Testis (tissue), 5 donors: ENCODE results near the gene PRSS27. TPM values are rescaled to one million over a fixed set of nuclear protein-coding genes. Genes with fewer than 3 reads are reported as not detected.

Experiments used
- DNase-seq: peaks from one replicate; pipeline ENCODE4 v3.0.0-alpha.2; 2019
- H3K27ac ChIP-seq, 2 donors: fragments of 200-600 bp; sonication (generic); one replicate each; pipeline ENCODE4 v1.5.1; 2019
- H3K27me3 ChIP-seq: fragments of 200-600 bp; sonication (generic); one replicate; pipeline ENCODE4 v1.5.1; 2019
- H3K36me3 ChIP-seq: fragments of 200-600 bp; sonication (generic); one replicate; pipeline ENCODE4 v1.5.1; 2017; ENCODE audit warnings: low read depth; ENCODE audit errors: missing control alignments
- H3K4me1 ChIP-seq: fragments of 200-600 bp; sonication (generic); one replicate; pipeline ENCODE4 v1.5.1; 2019
- H3K4me3 ChIP-seq, 2 donors: fragments of 200-600 bp; sonication (generic); one replicate each; pipeline ENCODE4 v1.5.1; 2017 to 2019
- H3K9me3 ChIP-seq: fragments of 200-600 bp; sonication (generic); one replicate; pipeline ENCODE4 v1.5.1; 2017
- CTCF ChIP-seq, 3 experiments: fragments of 450-650 bp in 2 of 3; fragments of 200-600 bp in 1 of 3; sonication (generic) in 1 of 3; IDR thresholded peaks; one replicate each; pipeline ENCODE4 v1.5.1; 2016 to 2019; ENCODE audit warnings: antibody characterized with exemption in 3 of 3, mild to moderate bottlenecking in 2 of 3, moderate library complexity in 1 of 3
- POLR2A ChIP-seq: fragments of 450-650 bp; IDR thresholded peaks from one replicate; pipeline ENCODE4 v1.6.1; 2017; ENCODE audit warnings: antibody characterized with exemption, mild to moderate bottlenecking, moderate library complexity
- WGBS, 2 donors: methylation state at CpG; one replicate each; pipeline ENCODE4 v1.1.5; 2018; 5-methylcytosine and 5-hydroxymethylcytosine counted together
- intact Hi-C: fragments of 100-400 bp; cut with DNase I; formaldehyde crosslinking; loops from one replicate; pipeline ENCODE4 v1.15.1; 2023; ENCODE audit warnings: low total_unique reads
- long read RNA-seq, 2 donors: transcript quantifications; one replicate each; lab custom pipeline, GENCODE V29; 2026
- polyA plus RNA-seq: library from polyadenylated mRNA; stranded (reverse); fragments of 350-450 nt; fragmentation: Illumina TruSeq; extraction: RNeasy Lipid Tissue Mini Kit (QIAGEN cat#74804); gene quantifications from one replicate; pipeline ENCODE4 v1.2.3, GENCODE V29; 2014; ENCODE audit warnings: low read depth, low replicate concordance; ENCODE audit not compliant: insufficient read depth
- total RNA-seq, 2 donors: library from RNA; depleted of rRNA; stranded (reverse); fragments of >200 nt; gene quantifications; one replicate each; pipeline ENCODE4 v1.2.3, GENCODE V29; 2016

The PRSS27 gene
- 1 to 10 TPM; 6.4 to 6.7 TPM for total RNA-seq
- polyA plus RNA-seq, result 4.3 TPM
- long read RNA-seq, donor 1, partial matches to known transcripts, result 0 of 1 reads
- long read RNA-seq, donor 1, other reads (novel, unspliced or antisense), result 0 of 1 reads
- long read RNA-seq, donor 2, result 0 reads

- no peaks in the 10 kb centered on the region for H3K9me3 ChIP-seq
- 58 to 62% methylated on average over 8 to 25 of the region's 26 CpGs for WGBS, 2 donors
- H3K4me1 ChIP-seq, result peaks cover 23% of the 10 kb centered on the region
- no peaks in the 10 kb centered on the region for H3K36me3 ChIP-seq
- peak within 1 kb of the TSS; percentile 58 to 84 for H3K27ac ChIP-seq
- intact Hi-C loops, result no loop called here
- no peak for DNase-seq
- TF ChIP-seq POLR2A (no peak), CTCF (IDR thresholded peaks at IDR 0.05) (no peak)
- peak within 1 kb of the TSS; percentile 74 to 77 for H3K4me3 ChIP-seq
- no peaks in the 10 kb centered on the region for H3K27me3 ChIP-seq
These were observed at the start of gene PRSS27 for GRCh38 chr16:2720064-2720457. TSS of gene PRSS27 (minus strand) at chr16:2720224. CDS start at chr16:2720160, 64 bp downstream.

GRCh38 chr16:2769675-2770056 is 49.6 kb upstream of the PRSS27 start:
- Histone ChIP-seq H3K4me1 (peaks cover 39% of the 10 kb centered on the region), H3K27me3 (no peaks in the 10 kb centered on the region), H3K36me3 (no peaks in the 10 kb centered on the region), H3K27ac (peak overlapping the region; percentile 31 to 48), H3K4me3 (no peak overlapping the region), H3K9me3 (no peaks in the 10 kb centered on the region)
- DNase-seq, result peak; percentile 83
- TF ChIP-seq POLR2A (no peak), CTCF (IDR thresholded peaks at IDR 0.05) (no peak)
- intact Hi-C loops, result no loop called here
- WGBS, 2 donors, result 47 to 71% methylated on average over 14 of the region's 14 CpGs

GRCh38 chr16:2769100-2769529 is 49.1 kb upstream of the PRSS27 start:
- no peaks in the 10 kb centered on the region for H3K27me3 ChIP-seq
- TF ChIP-seq POLR2A (no peak), CTCF (IDR thresholded peaks at IDR 0.05) (no peak)
- peaks cover 39% of the 10 kb centered on the region for H3K4me1 ChIP-seq
- 68 to 73% methylated on average over 11 of the region's 11 CpGs for WGBS, 2 donors
- no peaks in the 10 kb centered on the region for H3K36me3 ChIP-seq
- no peaks in the 10 kb centered on the region for H3K9me3 ChIP-seq
- DNase-seq, result no peak
- intact Hi-C loops, result no loop called here
- H3K27ac ChIP-seq, result peak overlapping the region; percentile 31 to 48
- H3K4me3 ChIP-seq, result no peak overlapping the region

GRCh38 chr16:2768403-2769089 is 48.5 kb upstream of the PRSS27 start:
- intact Hi-C loops, result no loop called here
- peak overlapping the region; percentile 31 to 48 for H3K27ac ChIP-seq
- peaks cover 39% of the 10 kb centered on the region for H3K4me1 ChIP-seq
- no peak overlapping the region for H3K4me3 ChIP-seq
- DNase-seq, result no peak
- no peaks in the 10 kb centered on the region for H3K27me3 ChIP-seq
- TF ChIP-seq CTCF (IDR thresholded peaks at IDR 0.05) (no peak), POLR2A (no peak)
- H3K9me3 ChIP-seq, result no peaks in the 10 kb centered on the region
- WGBS, 2 donors, result 56 to 61% methylated on average over 14 to 17 of the region's 17 CpGs
- no peaks in the 10 kb centered on the region for H3K36me3 ChIP-seq
